ENCODE measurements around the gene PLD2. TPM values are rescaled to one million over a fixed set of nuclear protein-coding genes. Genes with fewer than 3 reads are reported as not detected.

PLD2 gene
- total RNA-seq, 2 donors from 2014 or later, result 5.5 to 6.7 TPM

DNA sequence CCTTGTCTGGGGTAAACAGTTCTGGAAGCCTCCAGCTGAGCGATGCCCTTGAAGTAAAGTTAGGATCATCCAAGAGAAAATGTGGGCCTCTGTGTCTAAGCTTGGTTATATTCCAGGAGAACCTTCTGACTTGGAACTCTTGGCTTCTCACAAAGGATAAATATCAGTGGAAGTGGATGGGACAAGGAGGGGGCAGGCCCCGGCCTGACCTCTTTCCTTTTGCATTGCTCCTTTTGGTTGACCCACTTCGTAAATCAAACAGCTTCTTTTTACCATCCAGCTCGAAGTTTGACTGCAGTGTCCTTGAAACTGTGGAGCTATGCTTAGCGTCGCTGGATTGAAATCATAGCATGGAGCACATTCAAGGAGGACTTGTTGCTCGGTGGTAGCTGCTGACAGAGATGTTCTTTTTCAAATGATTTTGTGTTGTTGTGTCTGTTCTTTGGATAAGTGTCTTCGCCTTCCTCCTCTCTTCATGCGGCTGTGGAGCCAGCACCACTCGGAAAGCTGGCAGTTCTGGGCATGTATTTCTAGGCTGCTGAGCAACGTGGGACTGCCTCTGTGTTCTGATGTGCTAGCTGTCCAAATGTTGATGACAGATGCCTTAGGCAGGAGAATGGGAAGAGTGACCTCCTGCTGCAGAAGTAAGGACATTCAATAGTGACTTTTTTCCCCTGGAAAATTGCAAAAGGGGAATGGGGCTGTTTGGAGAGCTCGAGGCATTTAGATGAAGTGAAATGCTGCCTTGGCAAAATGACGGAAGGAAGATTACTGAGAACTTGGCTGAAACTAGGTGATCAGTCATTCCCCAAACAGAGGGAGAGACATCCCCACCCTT is 30.7 kb downstream of the PLD2 start:
- no peaks in the 10 kb centered on the region for H3K36me3 ChIP-seq
- H3K4me1 ChIP-seq, result peaks cover 0 to 52% of the 10 kb centered on the region in 2 donors
- H3K9me3 ChIP-seq, result no peaks in the 10 kb centered on the region
- TF ChIP-seq, protein P1, sequence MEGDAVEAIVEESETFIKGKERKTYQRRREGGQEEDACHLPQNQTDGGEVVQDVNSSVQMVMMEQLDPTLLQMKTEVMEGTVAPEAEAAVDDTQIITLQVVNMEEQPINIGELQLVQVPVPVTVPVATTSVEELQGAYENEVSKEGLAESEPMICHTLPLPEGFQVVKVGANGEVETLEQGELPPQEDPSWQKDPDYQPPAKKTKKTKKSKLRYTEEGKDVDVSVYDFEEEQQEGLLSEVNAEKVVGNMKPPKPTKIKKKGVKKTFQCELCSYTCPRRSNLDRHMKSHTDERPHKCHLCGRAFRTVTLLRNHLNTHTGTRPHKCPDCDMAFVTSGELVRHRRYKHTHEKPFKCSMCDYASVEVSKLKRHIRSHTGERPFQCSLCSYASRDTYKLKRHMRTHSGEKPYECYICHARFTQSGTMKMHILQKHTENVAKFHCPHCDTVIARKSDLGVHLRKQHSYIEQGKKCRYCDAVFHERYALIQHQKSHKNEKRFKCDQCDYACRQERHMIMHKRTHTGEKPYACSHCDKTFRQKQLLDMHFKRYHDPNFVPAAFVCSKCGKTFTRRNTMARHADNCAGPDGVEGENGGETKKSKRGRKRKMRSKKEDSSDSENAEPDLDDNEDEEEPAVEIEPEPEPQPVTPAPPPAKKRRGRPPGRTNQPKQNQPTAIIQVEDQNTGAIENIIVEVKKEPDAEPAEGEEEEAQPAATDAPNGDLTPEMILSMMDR (IDR thresholded peaks at IDR 0.05), result peak in 1 of 2 donors; percentile 35
- H3K27ac ChIP-seq, result peak overlapping the region; percentile 61 to 67
- H3K4me3 ChIP-seq, result no peak overlapping the region
- no peaks in the 10 kb centered on the region for H3K27me3 ChIP-seq
- no peak for DNase-seq (ENCODE audit: low spot score)

DNA sequence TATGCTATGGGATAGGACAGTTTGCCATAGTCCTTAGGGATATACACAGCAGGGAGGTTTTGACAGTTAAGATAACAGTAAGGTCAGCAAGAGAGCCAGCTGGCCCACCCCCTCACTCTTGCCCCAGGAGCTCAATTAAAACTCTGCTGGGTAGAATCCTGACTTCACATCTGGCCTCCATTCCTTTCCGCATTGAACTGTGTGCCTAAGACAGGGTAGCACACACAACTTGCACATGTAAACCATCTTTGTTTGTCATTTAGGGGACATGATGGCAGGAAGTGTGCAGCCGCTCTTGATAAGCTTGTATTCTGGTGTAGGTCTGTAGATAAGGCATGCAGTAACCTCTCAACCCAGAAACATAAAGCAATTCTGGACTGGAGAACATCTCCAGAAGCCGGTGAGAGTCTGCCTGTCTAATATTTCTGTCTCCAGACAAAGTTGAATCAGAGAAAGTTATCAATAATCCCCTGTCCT is 31.4 kb downstream of the PLD2 start:
- no peak overlapping the region for H3K4me3 ChIP-seq
- no peaks in the 10 kb centered on the region for H3K9me3 ChIP-seq
- H3K27ac ChIP-seq, result peak overlapping the region; percentile 55 to 61
- no peaks in the 10 kb centered on the region for H3K36me3 ChIP-seq
- TF ChIP-seq, protein P1 (IDR thresholded peaks at IDR 0.05), result no peak
- H3K4me1 ChIP-seq, result peaks cover 0 to 52% of the 10 kb centered on the region in 2 donors
- no peaks in the 10 kb centered on the region for H3K27me3 ChIP-seq
- no peak for DNase-seq (ENCODE audit: low spot score)

DNA sequence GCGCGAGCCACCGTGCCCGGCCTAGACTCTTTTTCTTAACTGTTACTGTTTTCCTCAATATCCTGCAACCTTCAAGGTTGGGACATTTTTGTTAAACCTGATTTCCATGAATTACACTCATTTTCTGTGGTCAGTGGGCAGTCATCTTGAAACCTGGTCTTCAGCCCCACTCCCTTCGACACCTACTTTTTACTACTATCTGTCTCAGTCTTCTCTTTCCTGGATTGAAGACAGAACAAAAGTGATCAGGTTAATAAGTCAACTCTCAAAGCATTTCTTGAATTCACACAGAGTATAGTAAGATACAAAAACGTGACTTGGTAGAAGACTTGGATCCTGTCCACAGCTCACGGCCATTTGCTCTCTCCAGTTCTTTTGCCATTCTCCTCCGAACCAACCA is 32.3 kb downstream of the PLD2 start:
- TF ChIP-seq, protein P1 (IDR thresholded peaks at IDR 0.05), result no peak
- Histone ChIP-seq H3K27ac (no peak overlapping the region), H3K36me3 (no peaks in the 10 kb centered on the region), H3K27me3 (no peaks in the 10 kb centered on the region), H3K4me1 (peaks cover 0 to 45% of the 10 kb centered on the region in 2 donors), H3K4me3 (no peak overlapping the region), H3K9me3 (no peaks in the 10 kb centered on the region)
- no peak for DNase-seq (ENCODE audit: low spot score)

DNA sequence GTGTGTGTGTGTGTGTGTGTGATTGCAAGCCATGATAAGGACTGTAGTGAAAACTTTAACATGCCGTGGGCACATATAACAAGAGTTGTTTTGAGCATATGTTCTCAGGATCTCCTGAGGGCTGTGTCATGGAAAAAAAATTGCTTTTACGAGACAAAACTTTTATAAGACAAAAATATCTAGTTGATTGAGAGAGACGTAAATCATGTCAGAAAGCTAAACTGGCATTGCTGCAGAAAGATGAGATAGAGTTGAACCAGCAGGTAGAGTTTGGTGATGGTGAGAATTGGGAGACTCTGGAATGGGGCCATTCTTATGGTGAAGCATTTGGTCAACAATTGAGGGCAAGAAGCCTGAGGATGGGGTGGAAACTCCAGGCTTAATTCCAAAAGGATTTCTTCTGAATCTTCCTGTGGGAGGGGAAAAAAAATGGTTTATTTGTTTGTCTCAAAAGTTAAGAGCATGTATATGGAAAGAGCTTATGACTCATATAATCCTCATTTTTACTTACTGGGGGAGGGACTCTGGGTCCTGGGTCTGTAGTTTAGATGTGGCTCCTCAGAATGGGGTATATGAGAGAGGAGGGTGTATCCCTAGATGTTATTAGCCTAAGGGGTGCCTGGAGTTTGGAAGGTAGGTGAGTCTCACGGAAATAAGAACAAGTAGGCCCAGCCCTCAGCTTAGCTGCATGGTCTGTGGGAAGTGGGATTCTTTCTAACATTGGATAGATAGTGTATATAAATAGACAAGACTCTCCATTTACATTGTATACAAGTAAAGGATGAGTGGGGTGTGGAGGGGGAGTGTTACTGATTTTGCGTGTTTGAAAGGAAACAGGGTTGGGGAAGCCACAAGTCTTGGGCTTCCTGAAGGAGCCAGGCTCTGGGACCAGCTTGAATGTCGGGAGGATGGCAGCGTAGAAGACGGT is 33.3 kb downstream of the PLD2 start:
- Histone ChIP-seq H3K36me3 (no peaks in the 10 kb centered on the region), H3K27ac (no peak overlapping the region), H3K27me3 (no peaks in the 10 kb centered on the region), H3K9me3 (no peaks in the 10 kb centered on the region), H3K4me1 (peaks cover 0 to 35% of the 10 kb centered on the region in 2 donors), H3K4me3 (no peak overlapping the region)
- DNase-seq (ENCODE audit: low spot score), result no peak
- TF ChIP-seq, protein P1 (IDR thresholded peaks at IDR 0.05), result no peak

DNA sequence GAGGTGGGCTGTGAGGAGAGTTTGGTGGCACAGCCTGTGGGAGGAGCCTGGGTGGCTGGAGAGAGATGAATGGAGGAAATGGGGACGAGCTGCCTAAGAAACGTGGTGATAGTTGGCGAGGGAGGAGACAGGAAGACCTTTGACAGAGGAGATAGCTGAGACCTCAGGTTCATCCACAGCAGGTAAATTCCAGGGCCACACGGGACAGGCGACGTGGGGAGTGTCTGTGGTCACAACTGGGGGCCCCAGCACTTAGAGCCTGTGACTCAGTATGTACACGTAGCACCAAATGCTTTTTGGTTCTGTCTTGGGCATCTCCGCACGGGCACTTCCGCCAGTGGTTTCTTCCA is 33.9 kb downstream of the PLD2 start:
- Histone ChIP-seq H3K4me1 (peaks cover 0 to 28% of the 10 kb centered on the region in 2 donors), H3K4me3 (no peak overlapping the region), H3K27ac (no peak overlapping the region), H3K9me3 (no peaks in the 10 kb centered on the region), H3K36me3 (no peaks in the 10 kb centered on the region), H3K27me3 (no peaks in the 10 kb centered on the region)
- DNase-seq (ENCODE audit: low spot score), result no peak
- TF ChIP-seq, protein P1 (IDR thresholded peaks at IDR 0.05), result no peak

All from right atrium auricular region (tissue), 2 donors.